OCI-LY3 (cell line): ENCODE data around the gene EYS.

Experiments used
- H2AFZ ChIP-seq: fragments of 200-600, 300-600 bp; shearing (Covaris generic); 2 replicates; pipeline ENCODE4 v1.6.0; 2014; ENCODE audit warnings: antibody characterized with exemption, low read depth, low read length
- H3K27ac ChIP-seq: fragments of 200-600, 300-600 bp; sonication (generic); 2 replicates; pipeline ENCODE4 v1.5.1; 2014; ENCODE audit warnings: mild to moderate bottlenecking, low read length, moderate library complexity, mixed read lengths
- H3K27me3 ChIP-seq: fragments of 200-600, 300-600 bp; sonication (generic); 2 replicates; pipeline ENCODE4 v1.6.1; 2014; ENCODE audit warnings: low read depth, low read length, mixed read lengths
- H3K36me3 ChIP-seq: fragments of 200-600, 300-600 bp; sonication (generic); replicated peaks from 2 replicates; pipeline ENCODE3; 2014; ENCODE audit warnings: low read depth, low read length, mixed read lengths
- H3K4me1 ChIP-seq: fragments of 300-600, 200-600 bp; sonication (generic); 2 replicates; pipeline ENCODE4 v1.6.1; 2014; ENCODE audit warnings: low read length, mixed read lengths
- H3K4me2 ChIP-seq: fragments of 200-600, 300-600 bp; sonication (generic); 2 replicates; pipeline ENCODE4 v1.6.1; 2014; ENCODE audit warnings: low read length, mixed read lengths
- H3K4me3 ChIP-seq: fragments of 300-600, 200-600 bp; sonication (generic); 2 replicates; pipeline ENCODE4 v1.5.1; 2014; ENCODE audit warnings: antibody characterized with exemption, mild to moderate bottlenecking, low read length, moderate library complexity
- H3K79me2 ChIP-seq: fragments of 300-600, 200-600 bp; shearing (Covaris generic); 2 replicates; pipeline ENCODE4 v1.6.1; 2014; ENCODE audit warnings: mild to moderate bottlenecking, low read length, mixed read lengths
- H3K9ac ChIP-seq: fragments of 300-600, 200-600 bp; shearing (Covaris generic); 2 replicates; pipeline ENCODE4 v1.6.0; 2014; ENCODE audit warnings: mild to moderate bottlenecking, low read length, moderate library complexity
- H3K9me3 ChIP-seq: fragments of 200-600, 300-600 bp; shearing (Covaris generic); 2 replicates; pipeline ENCODE4 v1.6.1; 2014; ENCODE audit warnings: low read length, mixed read lengths; ENCODE audit not compliant: insufficient read depth
- H4K20me1 ChIP-seq: fragments of 200-600, 300-600 bp; sonication (generic); 2 replicates; pipeline ENCODE4 v1.6.1; 2016; ENCODE audit warnings: low read length, mixed read lengths; ENCODE audit not compliant: insufficient read depth
- CTCF ChIP-seq: fragments of 200-600, 300-600 bp; sonication (generic); IDR thresholded peaks from 2 replicates; pipeline ENCODE4 v1.5.1; 2014; ENCODE audit warnings: antibody characterized with exemption, low read length, low read depth
- EZH2phosphoT487 ChIP-seq: fragments of 200-600 bp; shearing (Covaris generic); IDR thresholded peaks from 2 replicates; pipeline ENCODE4 v1.6.1; 2018; ENCODE audit warnings: antibody characterized with exemption, mixed run types, low read depth

The EYS gene

GRCh38 chr6:64445038-64445437, 1262.0 kb downstream of the EYS start:
- Histone ChIP-seq H3K36me3 (no peaks in the 10 kb centered on the region), H3K27me3 (no peaks in the 10 kb centered on the region), H3K4me2 (no peak overlapping the region), H3K9ac (no peak overlapping the region), H3K9me3 (no peaks in the 10 kb centered on the region), H4K20me1 (no peaks in the 10 kb centered on the region), H3K79me2 (no peaks in the 10 kb centered on the region), H3K27ac (no peak overlapping the region), H2AFZ (no peak overlapping the region), H3K4me1 (no peaks in the 10 kb centered on the region), H3K4me3 (no peak overlapping the region)
- TF ChIP-seq CTCF, result no peak
- TF ChIP-seq EZH2phosphoT487, result no peak

- no peaks in the 10 kb centered on the region for H3K27me3 ChIP-seq
- H3K36me3 ChIP-seq, result no peaks in the 10 kb centered on the region
- H3K4me1 ChIP-seq, result no peaks in the 10 kb centered on the region
- no peak overlapping the region for H3K4me2 ChIP-seq
- TF ChIP-seq EZH2phosphoT487 (no peak), CTCF (no peak)
- H3K9me3 ChIP-seq, result no peaks in the 10 kb centered on the region
- H4K20me1 ChIP-seq, result no peaks in the 10 kb centered on the region
- no peaks in the 10 kb centered on the region for H3K79me2 ChIP-seq
- no peak overlapping the region for H3K4me3 ChIP-seq
- no peak overlapping the region for H2AFZ ChIP-seq
- no peak overlapping the region for H3K27ac ChIP-seq
- no peak overlapping the region for H3K9ac ChIP-seq
These were observed 1267.8 kb downstream of the EYS start for GRCh38 chr6:64439274-64439673.

GRCh38 chr6:64437996-64438395, 1269.0 kb downstream of the EYS start:
- H3K9ac ChIP-seq, result no peak overlapping the region
- no peak overlapping the region for H3K4me2 ChIP-seq
- H3K27me3 ChIP-seq, result no peaks in the 10 kb centered on the region
- H3K4me3 ChIP-seq, result no peak overlapping the region
- no peak overlapping the region for H2AFZ ChIP-seq
- no peaks in the 10 kb centered on the region for H3K4me1 ChIP-seq
- H4K20me1 ChIP-seq, result no peaks in the 10 kb centered on the region
- TF ChIP-seq CTCF (no peak), EZH2phosphoT487 (no peak)
- no peak overlapping the region for H3K27ac ChIP-seq
- H3K9me3 ChIP-seq, result no peaks in the 10 kb centered on the region
- H3K36me3 ChIP-seq, result no peaks in the 10 kb centered on the region
- no peaks in the 10 kb centered on the region for H3K79me2 ChIP-seq

GRCh38 chr6:64429926-64430325, 1277.1 kb downstream of the EYS start:
- no peaks in the 10 kb centered on the region for H3K79me2 ChIP-seq
- TF ChIP-seq EZH2phosphoT487, result no peak
- no peak for TF ChIP-seq CTCF
- no peak overlapping the region for H2AFZ ChIP-seq
- no peaks in the 10 kb centered on the region for H3K4me1 ChIP-seq
- H3K4me3 ChIP-seq, result no peak overlapping the region
- no peak overlapping the region for H3K9ac ChIP-seq
- no peak overlapping the region for H3K4me2 ChIP-seq
- H3K9me3 ChIP-seq, result no peaks in the 10 kb centered on the region
- H3K27me3 ChIP-seq, result no peaks in the 10 kb centered on the region
- no peaks in the 10 kb centered on the region for H3K36me3 ChIP-seq
- H4K20me1 ChIP-seq, result no peaks in the 10 kb centered on the region
- H3K27ac ChIP-seq, result no peak overlapping the region
